ENCODE measurements around the gene PHC1.

- no peak for TF ChIP-seq CTCF (IDR thresholded peaks at IDR 0.05)
- no peak for TF ChIP-seq POLR2A (IDR thresholded peaks at IDR 0.05)
These were observed 22.4 kb downstream of the PHC1 start for GRCh38 chr12:8936735-8937134.

Data from body of pancreas (tissue), 4 donors.